HG03521 (cell line): ENCODE data around the gene ODAD4.

Experiments
- ATAC-seq: cut with Tn5 transposase; IDR thresholded peaks from one replicate; pipeline ENCODE4 v1.9.1; 2021; ENCODE audit warnings: mild to moderate bottlenecking, moderate library complexity; ENCODE audit not compliant: unreplicated experiment

Gene ODAD4

GRCh38 chr17:41930009-41930832 lies at the start of gene ODAD4:
TSS of gene ODAD4 (plus strand) at chr17:41930617. CDS start at chr17:41930724, 107 bp downstream.
- peak; percentile 93 for ATAC-seq

DNA sequence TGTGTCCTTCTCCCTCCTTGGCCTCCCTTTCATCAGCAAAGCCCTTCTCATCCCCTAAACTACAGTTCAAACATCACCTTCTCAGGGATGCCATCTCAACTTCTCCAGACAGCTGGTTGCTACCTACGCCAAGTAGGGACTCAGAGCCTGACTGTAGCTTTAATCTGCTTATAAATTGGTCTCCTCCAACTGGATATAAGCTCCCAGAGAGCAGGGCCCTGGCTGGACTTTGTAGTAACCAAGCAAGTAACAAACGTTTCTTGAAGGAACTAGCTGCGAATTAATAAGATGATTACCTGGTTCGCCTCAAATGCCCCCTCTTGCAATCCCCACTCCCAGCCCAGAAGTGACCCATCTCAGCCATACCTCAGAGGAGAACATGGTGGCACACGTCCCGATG lies 47.7 kb upstream of the ODAD4 start:
- ATAC-seq = no peak

DNA sequence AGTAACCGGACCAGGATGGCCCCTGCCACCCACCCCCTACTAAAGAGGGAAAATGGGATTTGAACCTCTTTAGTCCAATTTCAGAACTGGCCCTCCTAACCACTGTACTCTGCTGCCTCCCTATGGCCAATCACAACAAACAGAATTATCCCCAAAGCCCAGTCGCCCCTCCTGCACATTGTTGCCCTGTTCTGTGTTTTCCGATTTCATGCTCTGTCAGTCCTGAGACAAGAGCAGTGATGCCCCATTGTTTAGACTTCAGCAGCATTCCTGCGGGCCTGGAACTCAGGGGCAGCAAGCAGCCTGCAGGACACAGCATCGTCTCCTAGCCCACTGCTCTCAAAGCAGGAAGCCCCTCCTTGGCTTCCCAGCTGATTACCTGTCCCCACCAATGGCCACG lies 44.7 kb upstream of the ODAD4 start:
- no peak for ATAC-seq

GRCh38 chr17:41888332-41888965 lies 42.0 kb upstream of the ODAD4 start:
- ATAC-seq = no peak

DNA sequence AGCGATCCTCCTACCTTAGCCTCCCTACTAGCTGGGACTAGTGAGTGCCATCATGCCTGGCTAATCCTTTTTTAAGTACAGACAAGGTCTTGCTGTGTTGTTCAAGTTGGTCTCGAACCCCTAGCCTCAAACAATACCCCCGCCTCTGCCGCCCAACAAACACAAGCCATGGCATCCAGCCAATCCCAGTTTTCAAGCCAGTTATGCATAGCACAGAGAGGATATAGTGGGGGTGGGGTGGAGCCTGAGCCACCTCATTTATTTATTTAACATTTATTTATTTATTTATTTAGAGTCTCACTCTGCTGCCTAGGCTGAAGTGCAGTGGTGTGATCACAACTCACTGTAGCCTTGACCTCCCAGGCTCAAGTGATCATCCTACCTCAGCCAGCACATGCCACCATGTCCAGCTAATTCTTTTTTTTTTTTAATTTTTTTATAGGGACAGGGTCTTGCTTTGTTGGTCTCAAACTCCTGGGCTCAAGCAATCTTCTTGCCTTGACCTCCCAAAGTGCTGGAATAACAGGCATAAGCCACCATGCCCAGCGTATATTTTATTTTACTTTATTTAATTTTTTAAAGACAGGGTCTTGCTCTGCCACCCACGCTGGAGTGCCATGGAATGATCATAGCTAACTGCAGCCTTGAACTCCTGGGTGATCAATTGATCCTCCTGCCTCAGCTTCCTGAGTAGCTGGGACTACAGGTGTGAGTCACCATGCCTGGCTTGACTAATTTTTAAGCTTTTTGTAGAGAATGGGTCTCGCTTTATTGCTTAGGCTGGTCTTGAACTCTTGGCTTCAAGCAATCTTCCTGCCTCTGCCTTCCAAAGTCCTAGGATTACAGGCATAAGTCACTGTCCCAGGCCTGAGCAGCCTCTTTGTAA lies 39.0 kb upstream of the ODAD4 start:
- ATAC-seq = no peak

GRCh38 chr17:41892021-41892376 lies 38.4 kb upstream of the ODAD4 start:
- ATAC-seq = no peak

- no peak for ATAC-seq
Observed at GRCh38 chr17:41893384-41893783, 37.0 kb upstream of the ODAD4 start.

DNA sequence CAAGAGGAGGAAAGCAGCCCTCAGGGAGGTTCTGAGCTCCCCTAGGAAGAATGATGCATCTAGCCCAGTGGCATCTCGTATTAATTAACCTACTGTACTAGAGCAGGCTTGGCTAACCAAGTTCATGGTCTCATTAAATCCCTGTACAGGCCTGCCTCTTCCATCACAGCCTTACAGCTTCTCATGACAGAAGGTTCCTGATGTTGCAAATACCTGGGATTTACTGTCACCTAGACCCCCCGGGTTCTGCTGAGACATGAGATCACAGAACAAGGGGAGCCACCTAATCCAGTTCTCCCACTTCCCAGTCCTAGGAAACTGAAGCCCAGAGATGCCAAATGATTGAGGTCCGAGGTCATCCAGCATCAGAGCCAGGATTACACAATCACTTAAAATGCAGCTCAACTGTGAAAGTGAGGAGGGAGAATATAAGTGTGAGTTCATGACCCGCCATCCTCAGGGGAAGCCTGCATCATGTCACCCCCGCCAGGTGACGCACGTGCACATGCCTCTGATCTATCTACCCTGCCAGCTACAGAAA lies 35.6 kb upstream of the ODAD4 start:
- no peak for ATAC-seq

- ATAC-seq = no peak
Observed at GRCh38 chr17:41895617-41896016, 34.8 kb upstream of the ODAD4 start.

DNA sequence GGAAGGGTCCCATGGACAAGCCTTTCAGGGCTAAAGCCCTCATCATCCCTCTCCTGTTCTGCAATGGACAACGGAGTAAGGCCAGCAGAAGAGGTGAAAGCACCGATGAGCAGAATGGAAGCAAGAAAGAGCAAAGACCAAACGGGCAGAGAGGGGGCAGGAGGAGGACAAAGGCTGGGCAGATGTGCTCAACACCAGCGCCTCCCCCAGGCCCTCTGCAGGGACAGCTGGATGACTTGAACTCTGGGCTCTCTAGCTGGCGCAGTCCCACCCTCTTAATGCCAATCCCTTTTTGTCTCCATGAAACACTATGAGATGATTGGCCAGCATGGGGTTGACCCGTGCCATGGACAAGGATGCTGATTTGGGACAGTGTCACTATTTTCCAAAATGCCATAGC lies 33.7 kb upstream of the ODAD4 start:
- no peak for ATAC-seq

DNA sequence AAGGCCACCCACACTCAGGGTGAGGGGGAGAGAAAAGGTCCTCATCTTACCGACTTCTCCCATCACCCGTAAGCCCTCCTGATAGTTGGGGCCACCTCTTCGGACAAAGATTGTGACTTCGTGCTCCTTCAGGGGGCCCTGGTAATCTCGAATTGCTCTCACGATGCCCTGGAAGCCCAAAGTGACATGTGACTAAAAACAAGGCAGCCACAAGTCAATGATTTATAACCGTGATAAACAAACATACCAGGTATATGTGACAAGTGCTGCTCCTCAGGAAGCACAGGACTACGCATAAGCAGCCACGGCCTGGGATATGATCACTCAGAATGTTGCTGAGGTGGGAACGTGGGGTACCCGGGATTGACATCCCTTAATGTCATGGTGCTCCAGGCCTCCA lies 28.8 kb upstream of the ODAD4 start:
- ATAC-seq = no peak

- no peak for ATAC-seq
Observed at GRCh38 chr17:41904242-41904841, 26.1 kb upstream of the ODAD4 start.

GRCh38 chr17:41905172-41905571 lies 25.2 kb upstream of the ODAD4 start:
- no peak for ATAC-seq

GRCh38 chr17:41906465-41907184 lies 23.8 kb upstream of the ODAD4 start:
- ATAC-seq = no peak

DNA sequence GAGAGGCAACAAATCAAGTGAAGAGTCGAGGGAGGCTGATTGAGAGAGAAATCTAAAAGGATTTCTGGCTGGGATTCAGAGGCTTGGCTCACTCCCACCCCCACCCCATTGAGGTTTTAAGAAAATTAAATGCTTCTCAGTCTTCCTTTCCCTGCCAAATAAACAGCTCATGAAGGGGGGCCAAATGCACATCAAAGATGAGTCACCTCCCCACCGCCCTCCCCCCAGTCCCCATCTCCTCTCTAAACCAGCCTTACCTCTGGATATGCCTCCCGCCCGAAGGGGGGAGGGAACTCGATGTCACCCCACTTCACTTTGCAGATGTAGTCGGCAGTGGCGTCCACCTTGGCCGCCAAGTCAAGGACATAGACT lies 23.2 kb upstream of the ODAD4 start:
- no peak for ATAC-seq

DNA sequence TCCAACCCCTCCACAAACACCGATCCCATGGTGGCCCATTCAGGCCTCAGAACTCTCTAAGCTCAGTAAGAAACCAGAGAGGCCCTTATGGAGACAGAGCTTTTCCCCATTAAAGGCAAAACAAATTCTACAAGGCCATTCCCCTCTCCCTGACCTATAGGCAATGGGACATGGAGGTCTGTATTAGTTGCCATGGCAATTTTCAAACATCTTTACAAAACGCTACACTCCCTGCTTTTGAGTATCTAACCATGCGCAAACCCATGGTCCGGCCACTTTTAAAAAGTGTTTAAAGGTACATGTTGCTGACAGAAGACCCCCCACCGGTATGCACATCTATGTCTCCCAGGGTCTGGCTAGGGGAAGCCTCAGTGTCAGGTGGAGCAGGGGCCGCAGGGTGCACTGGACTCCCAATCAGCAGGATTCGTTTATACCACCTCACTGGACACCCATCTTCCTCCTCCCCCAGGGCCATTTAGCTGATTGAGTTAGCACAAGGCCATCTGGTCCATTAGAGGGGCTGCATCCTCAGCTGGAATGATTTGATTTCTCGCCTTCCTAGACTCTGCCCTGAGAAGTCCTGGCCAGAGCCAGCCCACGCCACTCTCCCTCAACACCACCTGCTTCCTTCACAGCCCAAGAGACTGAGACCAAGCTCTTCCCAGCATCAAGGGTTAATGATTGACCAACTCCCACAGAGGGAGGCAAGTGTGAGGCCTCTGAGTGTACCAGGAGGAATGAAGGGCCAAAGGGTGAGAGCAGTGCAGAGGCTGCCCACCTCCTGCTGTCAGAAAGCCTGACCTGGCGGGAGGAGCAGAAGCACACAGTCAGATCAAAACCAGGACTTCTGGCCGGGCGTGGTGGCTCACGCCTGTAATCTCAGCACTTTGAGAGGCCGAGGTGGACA lies 22.5 kb upstream of the ODAD4 start:
- no peak for ATAC-seq

DNA sequence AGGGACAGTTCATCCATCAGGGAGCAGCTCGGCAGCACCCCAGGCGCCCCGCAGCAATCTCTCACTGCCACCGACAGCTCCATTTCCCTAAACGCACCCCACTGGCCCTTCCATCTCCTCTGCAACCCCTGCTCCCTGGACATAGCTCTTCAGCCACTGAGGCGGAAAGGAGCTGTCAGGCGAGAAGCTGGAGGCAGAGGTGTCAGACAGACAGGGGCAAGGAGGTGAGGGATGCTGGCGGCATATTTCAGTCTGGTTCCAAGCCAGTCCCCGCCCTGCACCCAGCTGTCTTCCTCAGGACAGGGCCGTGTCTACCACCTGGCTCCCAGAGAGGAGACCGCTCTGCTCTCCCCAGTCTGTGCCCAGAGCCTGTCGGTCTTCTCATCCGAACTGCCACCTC lies 21.3 kb upstream of the ODAD4 start:
- ATAC-seq = no peak

- ATAC-seq = no peak
Observed at GRCh38 chr17:41910701-41911391, 19.6 kb upstream of the ODAD4 start.

DNA sequence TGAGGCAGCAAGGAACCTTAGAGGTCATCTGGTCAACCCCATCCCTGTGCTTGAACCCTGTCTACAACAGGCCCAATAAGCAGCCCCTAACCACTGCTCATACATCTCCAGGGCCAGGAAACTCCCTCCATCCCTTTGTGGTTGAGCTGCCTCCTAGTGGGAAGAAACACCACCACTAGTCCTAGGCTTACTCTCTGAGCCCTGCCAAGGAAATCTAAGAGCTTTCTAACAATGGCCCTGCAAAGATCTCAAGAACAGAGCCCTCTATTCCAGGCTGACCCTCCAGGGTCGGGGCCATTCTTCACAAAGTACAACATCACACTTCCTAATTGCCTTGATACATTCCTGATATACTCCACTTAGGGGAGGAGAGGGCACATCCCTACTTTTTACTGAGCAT lies 17.5 kb upstream of the ODAD4 start:
- ATAC-seq = no peak
